Body of pancreas (tissue), 4 donors: Measurements from ENCODE around the gene EPN2.

Experiments used
- POLR2A ChIP-seq, 3 donors: fragments of 450-650 bp; IDR thresholded peaks; one replicate each; pipeline ENCODE4 v1.6.1; 2016; ENCODE audit warnings: antibody characterized with exemption in 3 of 3, mild to moderate bottlenecking in 2 of 3
- TF ChIP-seq, protein P1 (sequence below), 7 experiments: fragments of 450-650 bp in 4 of 7; fragments of 200-600 bp in 3 of 7; sonication (generic) in 3 of 7; IDR thresholded peaks; one replicate each; pipeline ENCODE4 v1.5.1; 2016 to 2019; ENCODE audit warnings: antibody characterized with exemption in 7 of 7

DNA sequence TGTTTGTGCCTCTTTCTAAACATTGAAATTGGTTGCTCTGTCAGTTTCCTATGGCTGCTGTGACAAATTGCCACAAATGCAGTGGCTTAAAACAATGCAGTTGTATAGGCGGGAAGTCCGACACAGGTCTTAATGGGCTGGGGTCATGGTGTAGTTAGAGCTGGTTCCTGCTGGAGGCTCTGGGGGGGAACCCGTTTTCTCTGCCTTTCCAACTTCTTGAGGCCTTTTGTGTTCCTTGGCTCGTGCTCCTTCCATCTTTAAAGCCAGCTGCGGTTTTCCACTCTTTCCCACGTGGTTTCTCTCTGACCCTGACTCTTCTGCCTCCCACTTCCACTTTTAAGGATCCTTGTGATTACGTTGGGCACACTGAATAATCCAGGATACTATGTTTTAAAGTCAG lies 12.5 kb downstream of the EPN2 start:
- TF ChIP-seq, protein P1, sequence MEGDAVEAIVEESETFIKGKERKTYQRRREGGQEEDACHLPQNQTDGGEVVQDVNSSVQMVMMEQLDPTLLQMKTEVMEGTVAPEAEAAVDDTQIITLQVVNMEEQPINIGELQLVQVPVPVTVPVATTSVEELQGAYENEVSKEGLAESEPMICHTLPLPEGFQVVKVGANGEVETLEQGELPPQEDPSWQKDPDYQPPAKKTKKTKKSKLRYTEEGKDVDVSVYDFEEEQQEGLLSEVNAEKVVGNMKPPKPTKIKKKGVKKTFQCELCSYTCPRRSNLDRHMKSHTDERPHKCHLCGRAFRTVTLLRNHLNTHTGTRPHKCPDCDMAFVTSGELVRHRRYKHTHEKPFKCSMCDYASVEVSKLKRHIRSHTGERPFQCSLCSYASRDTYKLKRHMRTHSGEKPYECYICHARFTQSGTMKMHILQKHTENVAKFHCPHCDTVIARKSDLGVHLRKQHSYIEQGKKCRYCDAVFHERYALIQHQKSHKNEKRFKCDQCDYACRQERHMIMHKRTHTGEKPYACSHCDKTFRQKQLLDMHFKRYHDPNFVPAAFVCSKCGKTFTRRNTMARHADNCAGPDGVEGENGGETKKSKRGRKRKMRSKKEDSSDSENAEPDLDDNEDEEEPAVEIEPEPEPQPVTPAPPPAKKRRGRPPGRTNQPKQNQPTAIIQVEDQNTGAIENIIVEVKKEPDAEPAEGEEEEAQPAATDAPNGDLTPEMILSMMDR (IDR thresholded peaks at IDR 0.05), result no peak
- no peak for TF ChIP-seq POLR2A (IDR thresholded peaks at IDR 0.05)
